ENCODE results near the gene ST3GAL5. TPM values are rescaled to one million over a fixed set of nuclear protein-coding genes. Genes with fewer than 3 reads are reported as not detected.
A peak's percentile ranks its signal among the peaks of the same experiment; 100 is the strongest.

Gene ST3GAL5
- total RNA-seq, 1 donor from 2014 or later = 9.9 TPM

DNA sequence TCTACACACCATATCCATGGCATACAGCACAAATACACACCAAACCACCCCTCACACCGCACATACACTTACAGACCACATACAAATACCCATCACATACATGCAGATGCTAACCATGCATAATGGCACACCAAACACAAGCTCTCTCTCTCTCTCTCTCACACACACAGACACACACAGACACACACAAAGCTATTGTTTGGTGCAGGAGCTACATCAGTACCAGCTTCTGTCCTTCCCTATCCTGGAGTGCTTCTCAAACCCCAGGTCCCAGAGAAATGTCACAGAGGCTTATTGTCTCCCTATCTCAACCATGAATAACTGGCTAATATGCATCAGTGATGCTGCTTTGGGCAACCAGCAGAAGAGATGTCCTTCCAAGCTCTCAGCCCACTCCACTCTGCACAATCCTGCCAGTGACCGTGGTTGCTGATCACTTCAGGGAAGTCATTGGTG is 36.5 kb upstream of the ST3GAL5 start:
- no peaks in the 10 kb centered on the region for H3K36me3 ChIP-seq
- Mint-ChIP-seq H3K9me3 (peaks cover 6% of the 10 kb centered on the region), H3K36me3 (no peaks in the 10 kb centered on the region), H3K4me1 (peaks cover 7% of the 10 kb centered on the region), H3K27me3 (ENCODE audit: insufficient read depth, low read depth) (peaks cover 2% of the 10 kb centered on the region), H3K27ac (peak overlapping the region; percentile 13), H3K4me3 (no peak overlapping the region)
- no peaks in the 10 kb centered on the region for H4K20me1 ChIP-seq (ENCODE audit: low read depth)
- DNase-seq (ENCODE audit: low spot score) = no peak
- no peak overlapping the region for H3K4me3 ChIP-seq
- no peak overlapping the region for H3K27ac ChIP-seq
- no peaks in the 10 kb centered on the region for H3F3A ChIP-seq (ENCODE audit: low read depth)
- TF ChIP-seq EZH2 (IDR thresholded peaks at IDR 0.05) = no peak
- TF ChIP-seq EZH2phosphoT487 (IDR thresholded peaks at IDR 0.05) = no peak
- TF ChIP-seq, protein P1, sequence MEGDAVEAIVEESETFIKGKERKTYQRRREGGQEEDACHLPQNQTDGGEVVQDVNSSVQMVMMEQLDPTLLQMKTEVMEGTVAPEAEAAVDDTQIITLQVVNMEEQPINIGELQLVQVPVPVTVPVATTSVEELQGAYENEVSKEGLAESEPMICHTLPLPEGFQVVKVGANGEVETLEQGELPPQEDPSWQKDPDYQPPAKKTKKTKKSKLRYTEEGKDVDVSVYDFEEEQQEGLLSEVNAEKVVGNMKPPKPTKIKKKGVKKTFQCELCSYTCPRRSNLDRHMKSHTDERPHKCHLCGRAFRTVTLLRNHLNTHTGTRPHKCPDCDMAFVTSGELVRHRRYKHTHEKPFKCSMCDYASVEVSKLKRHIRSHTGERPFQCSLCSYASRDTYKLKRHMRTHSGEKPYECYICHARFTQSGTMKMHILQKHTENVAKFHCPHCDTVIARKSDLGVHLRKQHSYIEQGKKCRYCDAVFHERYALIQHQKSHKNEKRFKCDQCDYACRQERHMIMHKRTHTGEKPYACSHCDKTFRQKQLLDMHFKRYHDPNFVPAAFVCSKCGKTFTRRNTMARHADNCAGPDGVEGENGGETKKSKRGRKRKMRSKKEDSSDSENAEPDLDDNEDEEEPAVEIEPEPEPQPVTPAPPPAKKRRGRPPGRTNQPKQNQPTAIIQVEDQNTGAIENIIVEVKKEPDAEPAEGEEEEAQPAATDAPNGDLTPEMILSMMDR (IDR thresholded peaks at IDR 0.05) = no peak
- no peaks in the 10 kb centered on the region for H3K9me3 ChIP-seq (ENCODE audit: low read depth)
- peaks cover 11% of the 10 kb centered on the region for H3K4me1 ChIP-seq
- no peak overlapping the region for H3K4me2 ChIP-seq
- H3K9ac ChIP-seq = no peak overlapping the region
- H3K27me3 ChIP-seq = no peaks in the 10 kb centered on the region
- no peaks in the 10 kb centered on the region for H3K79me2 ChIP-seq (ENCODE audit: low read depth)
- H2AFZ ChIP-seq (replicated peaks) = no peak overlapping the region

DNA sequence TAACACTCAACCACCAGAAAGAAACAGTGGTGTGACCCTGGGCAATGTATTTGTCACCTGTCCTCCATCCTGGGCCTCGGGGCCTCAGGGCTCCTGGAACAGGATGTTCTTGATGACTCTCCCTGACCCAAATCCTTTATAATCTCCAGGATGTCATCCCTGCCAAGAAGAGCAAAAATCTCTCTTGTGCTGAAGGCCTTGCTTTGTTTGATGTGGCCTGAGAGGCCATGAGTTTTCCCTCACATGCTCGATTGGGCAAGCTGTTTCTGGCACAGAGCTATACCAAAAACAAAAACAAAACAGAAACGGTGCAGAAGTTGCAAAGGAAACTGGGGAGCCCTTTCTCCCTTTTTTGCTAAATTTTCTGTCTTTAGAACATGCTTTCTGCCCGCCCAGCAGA is 35.7 kb upstream of the ST3GAL5 start:
- peaks cover under 1% of the 10 kb centered on the region for H3K4me1 Mint-ChIP-seq
- no peak overlapping the region for H3K9ac ChIP-seq
- no peak overlapping the region for H3K27ac ChIP-seq

DNA sequence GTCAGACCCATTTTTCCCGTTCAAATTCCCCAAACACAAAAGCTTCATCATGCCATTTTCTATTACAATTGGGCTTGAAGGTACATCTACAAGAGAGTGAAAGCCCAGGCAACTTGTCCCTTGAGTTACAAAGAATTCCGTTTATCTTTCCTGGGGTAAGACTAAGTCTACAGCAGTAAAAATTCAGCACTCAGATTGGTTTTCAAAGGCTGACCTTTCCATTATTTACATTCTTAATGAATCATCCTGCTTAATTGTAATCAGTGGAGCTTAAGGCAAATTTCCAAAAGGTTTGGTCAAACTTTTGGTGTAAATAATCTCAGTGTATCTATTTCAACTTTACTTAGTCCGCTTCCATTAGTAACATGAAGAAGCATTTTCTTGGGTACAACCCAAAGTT is 33.4 kb upstream of the ST3GAL5 start:
- Histone ChIP-seq H3K4me3 (no peak overlapping the region), H3K27me3 (no peaks in the 10 kb centered on the region), H3K9me3 (ENCODE audit: low read depth) (no peaks in the 10 kb centered on the region), H3K9ac (no peak overlapping the region), H3K36me3 (no peaks in the 10 kb centered on the region), H2AFZ (replicated peaks) (peak overlapping the region; percentile 94), H3K4me1 (peaks cover 11% of the 10 kb centered on the region), H3K27ac (no peak overlapping the region), H4K20me1 (ENCODE audit: low read depth) (no peaks in the 10 kb centered on the region), H3K79me2 (ENCODE audit: low read depth) (no peaks in the 10 kb centered on the region), H3F3A (ENCODE audit: low read depth) (no peaks in the 10 kb centered on the region), H3K4me2 (no peak overlapping the region)
- TF ChIP-seq, protein P1 (IDR thresholded peaks at IDR 0.05) = no peak
- TF ChIP-seq EZH2phosphoT487 (IDR thresholded peaks at IDR 0.05) (no peak), EZH2 (IDR thresholded peaks at IDR 0.05) (no peak)
- Mint-ChIP-seq H3K27me3 (ENCODE audit: insufficient read depth, low read depth) (peaks cover 2% of the 10 kb centered on the region), H3K4me1 (no peaks in the 10 kb centered on the region), H3K4me3 (no peak overlapping the region), H3K36me3 (no peaks in the 10 kb centered on the region), H3K9me3 (no peaks in the 10 kb centered on the region), H3K27ac (no peak overlapping the region)
- no peak for DNase-seq (ENCODE audit: low spot score)

More for the DNA sequence above, 35.7 kb upstream of the ST3GAL5 start:
- Mint-ChIP-seq H3K9me3 (peaks cover 4% of the 10 kb centered on the region), H3K27ac (no peak overlapping the region), H3K36me3 (no peaks in the 10 kb centered on the region), H3K4me3 (no peak overlapping the region), H3K27me3 (ENCODE audit: insufficient read depth, low read depth) (peaks cover 2% of the 10 kb centered on the region)
- no peak overlapping the region for H3K4me2 ChIP-seq
- H4K20me1 ChIP-seq (ENCODE audit: low read depth) = no peaks in the 10 kb centered on the region
- H2AFZ ChIP-seq (replicated peaks) = no peak overlapping the region
- peaks cover 11% of the 10 kb centered on the region for H3K4me1 ChIP-seq
- TF ChIP-seq EZH2 (IDR thresholded peaks at IDR 0.05) (no peak), EZH2phosphoT487 (IDR thresholded peaks at IDR 0.05) (no peak)
- TF ChIP-seq, protein P1 (IDR thresholded peaks at IDR 0.05) = no peak
- DNase-seq (ENCODE audit: low spot score) = no peak
- no peaks in the 10 kb centered on the region for H3K9me3 ChIP-seq (ENCODE audit: low read depth)
- no peaks in the 10 kb centered on the region for H3K27me3 ChIP-seq
- no peaks in the 10 kb centered on the region for H3F3A ChIP-seq (ENCODE audit: low read depth)
- H3K36me3 ChIP-seq = no peaks in the 10 kb centered on the region
- no peak overlapping the region for H3K4me3 ChIP-seq
- H3K79me2 ChIP-seq (ENCODE audit: low read depth) = no peaks in the 10 kb centered on the region

Measured in neural progenitor cell (in vitro differentiated cells).